NK-92 treated with Interleukin-12 subunit alpha and Interleukin-12 subunit beta, amount 100 ng/mL, for 24 hours (cell line): ENCODE results near the gene SPNS3.

Source experiments
- DNase-seq: peaks from one replicate; lab custom pipeline; 2025; lab: John Stamatoyannopoulos, UW

SPNS3 gene

DNA sequence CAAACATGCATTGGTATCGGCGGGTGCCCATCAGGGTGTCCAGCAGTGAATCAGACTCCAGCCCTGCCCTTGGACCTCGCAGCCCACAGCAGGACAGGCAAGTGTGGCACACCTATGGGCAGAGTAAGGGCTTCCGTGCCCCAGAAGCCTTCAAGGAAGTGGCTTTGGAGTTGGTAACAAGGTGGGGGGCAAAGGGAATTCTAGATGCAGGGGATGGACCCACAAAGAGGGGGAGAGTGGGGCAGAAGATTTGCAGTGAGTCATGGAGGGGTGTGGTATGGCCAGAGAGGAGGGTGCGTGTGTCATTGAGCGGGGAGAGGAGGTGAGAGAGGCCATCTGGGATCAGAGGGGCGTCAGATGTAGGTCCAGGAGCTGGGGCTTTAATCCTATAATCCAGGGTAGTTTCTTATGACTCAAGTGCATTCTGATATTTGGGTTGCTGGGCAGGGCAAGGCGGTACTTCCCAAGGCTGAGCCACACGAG, 56.4 kb downstream of the SPNS3 start:
- no peak for DNase-seq

DNA sequence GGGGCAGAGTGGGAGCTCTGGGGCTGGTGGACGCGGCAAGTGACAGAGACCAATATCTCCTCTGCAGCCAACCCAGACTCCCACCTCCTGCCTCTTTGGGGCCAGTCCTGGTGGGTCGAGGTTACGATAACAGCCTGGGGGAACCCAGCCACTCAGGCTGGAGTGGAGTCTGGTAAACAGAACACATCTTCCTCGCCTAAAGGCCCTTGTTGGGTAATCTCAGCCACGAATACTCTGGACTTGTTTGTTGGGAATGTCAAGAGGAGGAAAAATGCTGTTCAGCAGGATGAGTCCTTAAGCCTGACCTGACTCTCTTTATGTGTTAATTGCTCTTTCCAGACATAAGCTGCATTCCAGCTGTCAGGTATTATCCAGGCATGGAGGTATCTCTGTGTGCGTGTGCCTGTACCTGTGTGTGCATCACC, 56.9 kb downstream of the SPNS3 start:
- DNase-seq = no peak

DNA sequence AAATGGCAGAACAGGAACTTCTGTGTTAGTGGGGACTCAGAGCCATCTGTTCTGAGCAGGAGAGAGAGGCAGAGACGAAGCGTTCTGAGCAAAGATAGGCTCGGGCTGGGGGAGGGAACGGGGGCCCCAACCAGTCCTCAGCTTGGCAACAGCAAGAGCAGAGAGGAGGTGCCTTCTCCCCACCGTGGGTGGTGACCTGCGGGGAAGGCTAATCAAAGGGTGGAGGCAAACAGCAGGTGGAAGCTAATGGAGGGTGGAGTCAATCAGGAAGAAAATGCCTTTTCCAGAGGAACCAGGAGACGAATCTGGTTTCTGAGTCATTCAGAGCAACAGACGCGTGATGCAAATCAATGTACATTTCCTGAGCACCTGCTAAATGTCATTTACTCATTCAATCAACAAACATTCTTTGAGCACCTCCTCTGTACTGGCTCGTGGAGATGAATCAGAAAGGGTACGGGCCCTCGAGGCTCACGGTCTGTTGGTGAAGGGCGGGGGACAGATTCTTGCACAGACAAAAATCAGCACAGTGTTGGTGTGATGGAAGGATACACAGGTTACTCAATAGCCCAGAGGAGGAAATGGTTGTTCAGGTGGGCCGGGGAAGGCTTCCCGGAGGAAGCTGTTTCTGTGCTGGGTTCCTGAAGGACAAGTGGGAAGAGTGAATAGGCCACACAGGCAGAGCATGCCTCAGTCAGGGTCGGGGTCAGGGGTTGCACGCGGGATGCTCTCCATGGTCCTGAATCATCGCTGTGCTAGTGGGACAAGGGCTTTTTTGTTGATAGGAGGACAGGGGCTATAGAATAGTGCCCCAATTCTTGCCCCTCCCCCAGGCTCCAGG, 59.2 kb downstream of the SPNS3 start:
- no peak for DNase-seq

DNA sequence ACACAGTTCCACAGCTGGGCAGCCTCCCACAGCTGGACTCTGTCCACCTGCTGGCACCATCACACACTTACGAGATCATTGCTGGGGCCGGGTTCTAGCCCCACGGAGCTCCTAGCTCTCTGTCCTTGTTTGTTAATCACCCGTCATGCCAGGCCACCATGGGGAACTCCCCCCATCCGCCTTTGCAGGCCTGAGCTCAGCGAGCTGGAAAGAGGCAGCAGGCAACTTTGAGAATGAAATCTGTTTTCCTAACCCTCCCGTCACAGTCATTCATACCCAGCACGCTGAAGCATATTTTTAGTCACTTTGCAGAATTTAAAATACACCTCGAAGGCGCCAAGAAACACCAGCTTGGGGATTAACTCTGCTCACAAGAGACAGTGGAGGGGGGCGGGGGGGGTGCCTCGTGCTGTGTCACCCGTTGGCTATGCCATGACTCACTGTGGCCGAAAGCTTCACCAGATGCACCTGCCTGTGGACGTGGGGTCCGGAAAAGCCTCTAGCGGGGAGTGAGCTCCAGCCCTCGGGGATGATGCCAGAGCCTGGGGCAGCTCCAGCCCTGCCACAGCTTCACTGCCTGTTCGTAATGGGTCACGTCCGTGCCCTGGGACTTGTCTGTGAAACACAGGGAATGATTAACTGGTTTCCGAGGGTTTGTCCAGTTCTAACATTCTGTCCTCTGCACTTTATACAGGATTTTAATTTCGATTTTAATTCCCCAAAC, 63.5 kb downstream of the SPNS3 start:
- DNase-seq = no peak

DNA sequence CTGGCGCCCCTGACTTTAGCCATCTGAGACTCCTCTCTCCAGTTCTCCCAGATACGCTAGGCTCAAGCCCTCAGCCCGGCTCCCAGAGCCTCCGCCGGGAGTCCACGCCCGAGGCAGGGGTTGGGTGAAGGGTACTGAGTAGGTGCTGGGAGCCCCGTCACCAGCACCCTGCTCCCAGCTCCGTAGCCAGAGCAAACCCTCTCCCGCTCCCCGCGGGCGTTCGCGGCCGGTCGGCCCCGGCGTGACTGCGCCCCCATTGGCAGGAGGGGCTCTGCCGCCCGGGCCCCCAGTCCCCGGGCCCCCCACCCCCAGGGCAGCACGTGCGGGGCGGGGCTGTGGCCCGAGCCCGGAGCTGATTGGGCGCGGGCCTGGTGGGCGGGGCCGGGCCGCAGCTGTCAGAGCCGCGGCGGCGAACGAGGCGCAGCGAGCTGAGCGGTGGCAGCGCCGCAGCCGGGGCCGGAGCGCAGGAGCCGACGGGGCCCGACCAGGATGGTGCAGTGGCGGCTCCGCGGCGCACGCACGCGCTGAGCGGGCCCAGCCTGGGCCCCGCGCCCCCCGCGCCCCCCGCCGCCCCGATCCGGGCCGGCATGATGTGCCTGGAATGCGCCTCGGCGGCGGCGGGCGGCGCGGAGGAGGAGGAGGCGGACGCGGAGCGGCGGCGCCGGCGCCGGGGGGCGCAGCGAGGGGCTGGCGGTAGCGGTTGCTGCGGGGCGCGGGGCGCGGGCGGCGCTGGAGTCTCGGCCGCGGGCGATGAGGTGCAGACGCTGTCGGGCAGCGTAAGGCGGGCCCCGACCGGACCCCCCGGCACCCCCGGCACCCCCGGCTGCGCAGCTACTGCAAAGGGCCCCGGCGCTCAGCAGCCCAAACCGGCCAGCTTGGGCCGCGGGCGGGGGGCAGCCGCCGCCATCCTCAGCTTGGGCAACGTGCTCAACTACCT, 65.0 kb downstream of the SPNS3 start, which contains the start of gene SPNS2:
TSS of gene SPNS2 (plus strand) at position 421 of the 937 bp plus-strand sequence. CDS start at position 588, 167 bp downstream.
- DNase-seq = no peak

DNA sequence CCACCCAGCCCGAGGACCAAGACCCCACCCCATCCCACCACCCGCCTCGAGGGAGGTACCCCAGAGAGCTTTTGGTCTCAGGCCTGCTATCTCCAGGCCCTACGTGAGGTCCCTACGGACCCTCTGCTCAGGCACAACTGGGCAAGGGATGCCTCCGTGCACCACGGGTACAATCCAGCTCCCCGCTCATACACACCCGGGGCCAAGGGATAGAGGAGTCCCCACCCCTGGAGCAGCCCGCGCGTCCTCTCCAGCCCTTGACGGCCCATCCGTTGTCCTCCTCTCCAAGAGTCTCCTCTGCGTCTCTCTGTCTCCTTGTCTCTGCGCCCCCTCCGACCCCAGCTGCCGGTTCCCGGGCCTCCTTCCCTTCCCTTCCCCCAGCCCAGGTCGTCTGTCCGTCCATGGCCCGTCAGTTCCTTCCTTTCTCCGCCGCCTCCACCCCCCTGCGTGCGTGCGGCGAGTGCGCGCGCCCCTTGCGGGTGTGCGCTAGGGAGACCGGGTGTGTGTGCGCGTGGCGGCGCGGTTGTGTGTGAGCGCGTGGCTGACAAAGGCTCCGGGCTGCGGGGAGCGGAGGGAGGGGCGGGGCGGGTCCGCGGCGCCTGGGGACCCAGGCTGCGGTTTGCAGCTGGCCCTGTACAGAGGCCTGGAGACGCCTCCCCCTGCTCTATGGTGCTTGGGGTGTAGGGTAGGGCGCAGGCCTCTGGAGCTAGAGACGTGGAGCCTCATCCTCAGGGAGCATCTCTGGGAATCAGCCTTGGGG, 65.9 kb downstream of the SPNS3 start:
- DNase-seq = no peak

DNA sequence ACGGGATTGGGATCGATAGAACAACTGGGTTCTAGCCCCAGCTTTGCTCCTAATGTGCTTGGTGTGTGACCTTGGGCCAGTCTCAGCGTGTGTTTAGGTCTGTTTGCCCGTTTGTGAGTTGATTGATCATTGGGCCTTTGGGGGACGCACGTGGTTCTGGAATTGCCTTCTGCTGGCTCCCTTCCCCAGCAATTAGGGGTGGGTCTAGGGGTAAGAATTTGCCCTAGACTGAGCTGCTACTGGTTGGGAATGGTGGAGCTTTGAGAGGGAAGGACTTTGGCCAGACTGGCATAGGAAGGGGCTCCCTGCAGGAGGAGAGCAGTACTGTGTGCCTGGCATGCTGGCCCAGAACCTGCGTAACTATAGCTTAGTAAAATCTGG, 66.4 kb downstream of the SPNS3 start:
- no peak for DNase-seq

DNA sequence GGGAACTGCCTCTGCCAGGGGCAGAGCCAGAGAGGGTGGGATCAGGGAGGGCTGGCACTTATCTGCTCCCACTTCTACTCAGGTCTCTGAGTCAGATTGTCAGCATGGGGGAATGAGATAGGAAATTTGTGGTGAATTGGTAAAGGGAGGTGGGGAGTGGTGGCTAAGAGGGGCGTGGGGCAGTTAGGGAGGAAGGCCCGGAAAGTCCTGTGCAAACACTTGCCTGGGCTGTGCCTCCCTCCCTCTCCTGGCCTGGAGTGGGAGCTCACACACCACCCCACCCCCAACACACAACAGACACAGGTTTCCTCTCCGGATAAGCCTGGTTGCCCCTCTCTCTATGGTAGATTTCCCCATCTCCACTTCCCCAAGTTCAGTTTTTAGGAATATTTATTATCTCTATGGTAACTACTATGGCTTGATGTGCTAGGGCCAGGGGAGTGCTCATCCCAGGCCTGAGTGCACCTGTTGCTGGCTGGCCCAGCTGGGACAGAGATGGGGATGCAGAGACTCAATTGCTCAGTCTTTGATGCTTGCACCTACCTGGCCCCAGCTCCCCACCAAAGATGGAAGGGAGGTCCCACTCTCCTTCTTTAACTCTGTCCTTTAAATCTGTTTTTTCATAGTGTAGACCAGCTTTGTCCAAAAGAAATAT, 67.7 kb downstream of the SPNS3 start:
- no peak for DNase-seq

DNA sequence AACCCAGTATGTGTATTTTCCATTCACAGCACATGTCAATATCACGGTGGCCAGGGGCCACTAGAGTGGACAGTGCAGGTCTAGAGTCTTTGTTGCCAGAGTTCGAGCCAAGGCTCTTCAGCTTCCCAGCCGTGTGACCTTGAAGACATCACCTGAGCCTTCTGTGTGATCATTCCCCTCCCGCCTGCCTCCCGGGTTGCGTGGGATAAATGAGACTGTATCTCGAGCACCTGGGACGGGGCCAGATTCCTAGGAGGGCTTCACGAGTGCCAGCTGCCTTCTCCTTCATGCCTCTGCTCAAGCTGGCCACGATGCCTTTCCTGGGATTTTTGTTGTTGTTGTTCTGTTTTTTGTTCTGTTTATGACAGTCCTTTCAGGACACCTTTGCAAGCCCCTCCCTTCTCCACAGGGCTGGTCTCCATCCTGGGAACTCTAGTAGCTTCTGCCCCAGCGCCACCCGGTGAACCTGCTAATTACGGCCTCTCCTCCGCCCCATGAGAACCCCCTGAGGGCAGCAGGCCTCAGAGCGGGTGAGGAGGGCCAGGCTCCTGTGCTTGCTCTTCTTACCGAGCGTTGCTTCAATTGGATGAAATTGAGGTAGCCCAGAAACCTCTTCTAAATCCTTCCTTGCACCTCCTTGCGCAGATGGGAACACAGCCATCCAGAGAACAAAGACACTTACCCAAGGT, 68.9 kb downstream of the SPNS3 start:
- DNase-seq = no peak

DNA sequence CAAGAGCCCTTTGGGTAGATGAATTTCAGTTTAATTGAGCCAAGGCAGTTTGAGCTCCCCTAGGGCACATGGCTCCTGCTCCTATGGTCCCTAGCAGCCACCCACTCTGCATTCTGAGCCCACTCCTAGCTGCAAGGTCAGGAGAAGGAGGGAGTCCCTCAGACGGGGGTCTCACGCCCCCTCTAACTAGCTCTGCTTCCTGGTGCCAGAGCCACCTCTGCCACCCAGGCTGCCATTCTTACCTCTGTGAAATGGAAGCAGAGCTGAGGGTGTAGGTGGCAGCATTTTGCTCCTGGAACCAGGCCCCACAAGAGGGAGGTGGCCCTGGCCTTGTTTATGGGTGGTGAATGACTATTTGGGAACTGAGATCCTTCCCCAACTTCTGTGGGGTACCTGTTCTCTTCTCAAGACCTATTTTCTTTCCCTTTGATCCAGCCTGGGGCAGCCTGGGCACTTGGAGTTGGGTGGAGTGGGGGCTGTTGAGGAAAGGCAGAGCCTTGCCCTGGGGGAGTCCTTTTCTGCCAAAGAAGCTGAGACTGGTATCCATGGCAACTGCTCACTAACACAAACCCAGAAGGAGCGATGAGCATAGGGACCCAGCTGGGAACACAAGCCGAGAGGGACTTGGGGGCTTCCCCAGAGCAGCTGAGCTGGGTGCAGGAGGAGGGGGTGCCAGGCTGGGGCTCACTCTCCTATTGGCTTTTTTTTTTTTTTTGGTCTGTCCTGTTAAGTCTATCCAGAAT, 69.7 kb downstream of the SPNS3 start:
- DNase-seq = no peak

DNA sequence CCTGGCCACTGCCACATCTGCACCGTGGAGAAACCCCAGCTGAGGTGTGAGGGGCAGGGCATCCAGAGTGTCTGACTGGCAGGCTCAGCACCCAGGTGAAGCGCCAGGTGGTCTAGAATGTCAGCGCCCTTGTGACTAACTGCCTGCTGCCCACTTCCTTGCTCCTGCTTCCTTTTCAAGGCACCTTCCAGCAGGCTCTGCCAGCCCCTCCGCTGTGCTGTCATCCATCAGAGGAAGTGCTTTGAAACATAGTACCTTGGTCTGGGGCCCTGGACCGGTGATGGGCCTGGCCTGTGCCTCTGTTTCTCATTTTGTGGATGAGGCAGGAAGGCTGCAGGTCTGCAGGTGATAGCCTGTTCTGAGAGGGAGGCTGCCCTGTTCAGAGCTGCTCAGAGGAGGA, 70.4 kb downstream of the SPNS3 start:
- no peak for DNase-seq

DNA sequence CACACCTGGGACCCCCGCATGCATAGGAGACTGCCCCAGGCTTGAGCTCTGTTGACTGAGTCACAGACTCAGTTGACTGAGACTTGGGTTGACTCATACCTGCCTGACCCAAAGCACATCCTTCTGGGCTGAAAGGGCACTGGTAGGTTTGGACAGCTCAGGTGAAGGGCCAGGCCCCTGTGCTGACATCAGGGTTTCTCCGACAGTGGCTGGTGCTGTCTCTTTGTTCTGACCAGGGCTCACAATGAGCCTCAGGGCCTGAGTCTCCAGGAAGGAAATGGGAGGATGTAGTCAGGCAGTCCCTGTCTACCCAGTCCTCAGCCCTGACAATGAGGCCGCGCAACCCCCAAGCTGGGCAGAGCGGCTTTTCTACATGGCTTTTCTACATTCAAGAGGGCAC, 71.4 kb downstream of the SPNS3 start:
- no peak for DNase-seq

DNA sequence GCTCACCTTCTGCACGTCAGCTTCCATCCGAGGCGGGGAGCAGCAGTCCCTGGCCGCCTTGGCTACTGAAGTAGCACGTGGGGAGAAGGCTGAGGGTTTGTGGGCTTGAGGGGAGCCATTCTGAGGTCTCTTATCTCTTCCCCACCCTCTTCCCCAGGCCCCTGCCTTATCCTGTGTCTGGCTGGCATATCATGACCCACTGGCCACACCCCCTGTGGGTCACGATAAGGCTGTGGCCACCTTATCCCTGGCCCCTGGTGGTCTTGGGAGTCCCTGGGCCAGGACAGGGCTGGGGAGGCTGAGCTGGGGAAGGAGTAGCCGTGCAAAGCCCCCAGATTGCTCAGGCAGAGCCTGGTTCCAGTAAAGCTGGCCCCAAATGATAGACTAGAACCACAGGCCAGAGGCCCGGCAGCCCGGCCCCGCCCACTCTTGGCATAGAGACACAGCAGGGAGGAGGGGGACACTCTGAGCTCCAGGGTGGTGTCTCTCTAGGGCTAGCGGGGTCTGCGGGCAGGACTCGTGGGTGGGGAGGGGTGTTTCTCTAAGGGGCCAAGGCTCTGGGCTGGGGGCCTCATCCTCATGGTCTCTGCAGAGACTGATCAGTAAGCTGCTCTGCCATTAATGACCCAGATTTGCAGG, 72.6 kb downstream of the SPNS3 start:
- DNase-seq = no peak

DNA sequence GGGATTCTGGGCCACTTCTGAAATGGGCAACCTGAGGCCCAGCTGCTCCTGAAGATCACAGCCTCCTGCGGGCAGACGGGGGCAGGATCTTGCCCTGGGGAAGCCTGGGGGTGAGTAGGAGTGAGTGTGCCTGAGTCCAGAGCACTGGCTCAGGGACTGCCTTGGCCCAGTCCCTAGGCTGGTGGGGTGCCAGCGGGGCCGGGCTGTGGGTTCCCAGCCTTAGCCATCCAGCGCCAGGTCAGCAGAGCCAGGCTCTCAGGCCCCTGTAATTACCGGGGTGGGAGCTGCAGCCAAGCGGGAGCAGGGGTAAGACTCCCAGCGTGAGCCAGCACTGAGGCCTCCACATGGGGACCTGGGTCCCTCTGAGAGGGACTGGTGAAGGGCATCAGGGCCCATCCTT, 73.2 kb downstream of the SPNS3 start:
- DNase-seq = no peak

DNA sequence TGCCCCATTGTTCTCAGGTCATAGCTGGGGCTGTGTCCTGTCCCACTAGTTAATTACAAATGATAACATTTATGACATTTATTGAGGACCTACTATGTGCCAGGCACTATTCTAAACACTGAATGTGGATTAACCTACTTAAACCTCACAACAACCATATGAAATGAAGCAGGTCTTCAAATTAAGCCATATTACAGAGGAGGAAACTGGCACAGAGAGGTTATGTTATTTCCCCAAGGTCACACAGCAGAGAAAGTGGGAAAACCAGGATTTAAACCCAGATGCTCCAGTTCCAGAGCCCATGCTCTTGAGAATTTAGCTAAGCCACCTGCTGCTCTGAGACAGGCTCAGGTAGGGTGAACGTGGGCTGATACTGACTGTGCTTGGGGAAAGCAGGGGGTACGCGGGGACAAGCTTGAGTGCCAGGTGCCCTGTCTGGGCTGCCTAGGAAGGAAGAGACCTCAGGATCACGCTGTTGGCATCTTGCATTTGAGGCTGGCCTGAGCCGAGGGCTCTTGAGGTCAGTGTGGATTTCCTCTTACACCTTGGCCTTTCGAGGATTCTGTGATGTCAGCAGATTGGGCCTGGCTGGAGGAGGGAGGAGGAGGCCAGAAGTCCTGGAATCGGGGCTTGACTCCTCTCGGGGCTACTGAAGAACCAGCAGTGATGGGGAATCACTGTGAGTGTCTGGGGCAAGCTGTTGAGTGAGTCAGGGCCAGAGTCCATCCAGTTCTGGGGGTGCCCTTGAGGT, 73.8 kb downstream of the SPNS3 start:
- no peak for DNase-seq

DNA sequence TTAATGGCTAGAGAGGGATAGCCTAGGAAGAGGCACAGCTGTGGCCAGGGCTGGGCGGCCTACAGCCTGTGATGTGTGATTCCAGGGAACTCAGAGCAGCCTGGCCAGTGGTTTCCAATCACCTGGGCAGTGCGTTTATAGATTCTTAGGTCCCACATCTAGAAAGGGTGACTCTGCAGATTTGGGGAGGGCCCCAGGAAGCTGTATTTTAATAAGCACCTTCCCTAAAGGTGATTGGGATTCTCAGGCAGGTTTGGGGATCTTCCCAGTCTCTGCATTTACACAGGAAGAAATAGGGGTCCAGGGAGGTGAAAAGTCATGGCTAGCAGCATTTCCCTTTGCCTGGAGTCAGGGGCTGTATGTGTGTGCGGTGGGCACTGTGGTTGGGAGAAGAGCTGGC, 74.5 kb downstream of the SPNS3 start:
- DNase-seq = no peak

DNA sequence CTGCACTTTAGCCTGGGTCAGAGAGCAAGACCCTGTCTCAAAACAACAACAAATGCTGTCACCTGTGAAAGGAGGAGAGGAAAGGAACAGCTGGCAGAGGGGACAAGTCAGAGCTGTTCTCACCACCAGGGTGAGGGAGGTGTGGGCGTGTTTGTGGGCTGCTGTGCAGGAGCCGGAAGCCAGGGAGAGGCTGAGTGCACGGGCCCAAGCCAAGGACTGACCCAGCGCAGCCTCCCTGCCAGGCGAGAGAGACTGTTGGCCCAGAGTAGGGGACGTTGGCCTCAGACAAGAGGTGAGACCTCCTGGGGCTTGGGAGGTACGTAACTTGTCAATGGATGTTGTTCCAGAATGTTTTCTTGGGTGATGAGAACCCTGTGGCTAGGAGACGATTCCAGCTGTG, 75.7 kb downstream of the SPNS3 start:
- DNase-seq = no peak

DNA sequence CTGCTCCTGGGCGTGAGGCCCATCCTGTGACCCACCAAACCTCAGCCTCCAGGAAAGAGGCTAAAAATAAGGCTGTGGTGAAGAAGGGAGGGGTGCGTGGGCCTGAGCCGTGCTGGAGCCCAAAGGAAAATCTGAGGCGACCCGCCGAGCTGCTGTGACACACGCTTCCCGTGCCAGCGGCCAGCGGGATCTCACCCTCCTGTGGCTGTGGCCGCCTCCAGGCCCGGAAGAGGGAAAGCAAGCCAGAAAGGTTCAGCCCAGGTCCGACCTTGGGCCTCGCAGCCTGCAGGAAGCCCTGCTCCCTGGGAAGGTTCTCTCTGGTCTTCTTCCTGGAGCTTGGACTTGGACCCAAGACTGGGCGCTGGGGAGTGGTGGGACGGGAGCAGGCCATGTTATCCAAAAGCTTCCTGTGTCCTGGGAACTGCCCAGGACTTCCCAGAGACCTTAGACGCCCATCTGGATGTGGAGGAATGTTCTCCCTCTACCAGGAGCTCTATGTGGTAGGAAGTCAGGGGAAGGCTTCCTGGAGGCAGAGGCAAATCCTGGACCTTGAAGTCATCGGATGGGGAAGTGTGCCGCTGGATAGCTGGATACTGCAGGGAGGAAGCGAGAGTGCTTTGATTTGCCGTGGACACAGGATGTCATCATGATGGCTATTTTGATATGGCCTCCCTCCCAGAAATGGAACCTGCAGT, 76.3 kb downstream of the SPNS3 start:
- no peak for DNase-seq
